Measurements from ENCODE around the gene ADGRL2. TPM values are rescaled to one million over a fixed set of nuclear protein-coding genes. Genes with fewer than 3 reads are reported as not detected.

ADGRL2 gene
- polyA plus RNA-seq, 1 donor from 2014 or later = 190 TPM

GRCh38 chr1:81998165-81998564 is 197.4 kb downstream of the ADGRL2 start:
- Histone ChIP-seq H2AFZ (ENCODE audit: low read depth, low read length) (no peak overlapping the region), H3K9me2 (ENCODE audit: insufficient read depth, low read length) (no peaks in the 10 kb centered on the region), H4K20me1 (ENCODE audit: insufficient read depth) (no peaks in the 10 kb centered on the region), H3K79me2 (replicated peaks; ENCODE audit: insufficient read depth, low read length) (no peaks in the 10 kb centered on the region), H3K9me3 (ENCODE audit: low read length) (no peaks in the 10 kb centered on the region), H3K9ac (ENCODE audit: low read length) (no peak overlapping the region), H3K27me3 (ENCODE audit: insufficient read depth, low read depth, low read length) (no peaks in the 10 kb centered on the region), H3F3A (ENCODE audit: insufficient read depth, low read length, poor library complexity, severe bottlenecking) (no peaks in the 10 kb centered on the region), H3K27ac (ENCODE audit: low read length) (no peak overlapping the region), H3K4me3 (ENCODE audit: low read length) (no peak overlapping the region), H3K36me3 (ENCODE audit: insufficient read depth, low read length) (no peaks in the 10 kb centered on the region), H3K4me2 (ENCODE audit: low read length) (no peak overlapping the region)
- TF ChIP-seq EZH2 (IDR thresholded peaks at IDR 0.05; ENCODE audit: borderline replicate concordance, insufficient read depth, low read length, poor library complexity, severe bottlenecking) = no peak
- TF ChIP-seq RAD21 (conservative IDR thresholded peaks at IDR 0.05) = no peak
- TF ChIP-seq, protein P1, sequence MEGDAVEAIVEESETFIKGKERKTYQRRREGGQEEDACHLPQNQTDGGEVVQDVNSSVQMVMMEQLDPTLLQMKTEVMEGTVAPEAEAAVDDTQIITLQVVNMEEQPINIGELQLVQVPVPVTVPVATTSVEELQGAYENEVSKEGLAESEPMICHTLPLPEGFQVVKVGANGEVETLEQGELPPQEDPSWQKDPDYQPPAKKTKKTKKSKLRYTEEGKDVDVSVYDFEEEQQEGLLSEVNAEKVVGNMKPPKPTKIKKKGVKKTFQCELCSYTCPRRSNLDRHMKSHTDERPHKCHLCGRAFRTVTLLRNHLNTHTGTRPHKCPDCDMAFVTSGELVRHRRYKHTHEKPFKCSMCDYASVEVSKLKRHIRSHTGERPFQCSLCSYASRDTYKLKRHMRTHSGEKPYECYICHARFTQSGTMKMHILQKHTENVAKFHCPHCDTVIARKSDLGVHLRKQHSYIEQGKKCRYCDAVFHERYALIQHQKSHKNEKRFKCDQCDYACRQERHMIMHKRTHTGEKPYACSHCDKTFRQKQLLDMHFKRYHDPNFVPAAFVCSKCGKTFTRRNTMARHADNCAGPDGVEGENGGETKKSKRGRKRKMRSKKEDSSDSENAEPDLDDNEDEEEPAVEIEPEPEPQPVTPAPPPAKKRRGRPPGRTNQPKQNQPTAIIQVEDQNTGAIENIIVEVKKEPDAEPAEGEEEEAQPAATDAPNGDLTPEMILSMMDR (IDR thresholded peaks at IDR 0.05; ENCODE audit: poor library complexity, severe bottlenecking) = no peak
- TF ChIP-seq MXI1 (conservative IDR thresholded peaks at IDR 0.05; ENCODE audit: poor library complexity, severe bottlenecking) = no peak
- no peak for TF ChIP-seq POLR2AphosphoS5 (IDR thresholded peaks at IDR 0.05)
- TF ChIP-seq SMC3 (conservative IDR thresholded peaks at IDR 0.05; ENCODE audit: poor library complexity) = no peak
- TF ChIP-seq, protein P2, sequence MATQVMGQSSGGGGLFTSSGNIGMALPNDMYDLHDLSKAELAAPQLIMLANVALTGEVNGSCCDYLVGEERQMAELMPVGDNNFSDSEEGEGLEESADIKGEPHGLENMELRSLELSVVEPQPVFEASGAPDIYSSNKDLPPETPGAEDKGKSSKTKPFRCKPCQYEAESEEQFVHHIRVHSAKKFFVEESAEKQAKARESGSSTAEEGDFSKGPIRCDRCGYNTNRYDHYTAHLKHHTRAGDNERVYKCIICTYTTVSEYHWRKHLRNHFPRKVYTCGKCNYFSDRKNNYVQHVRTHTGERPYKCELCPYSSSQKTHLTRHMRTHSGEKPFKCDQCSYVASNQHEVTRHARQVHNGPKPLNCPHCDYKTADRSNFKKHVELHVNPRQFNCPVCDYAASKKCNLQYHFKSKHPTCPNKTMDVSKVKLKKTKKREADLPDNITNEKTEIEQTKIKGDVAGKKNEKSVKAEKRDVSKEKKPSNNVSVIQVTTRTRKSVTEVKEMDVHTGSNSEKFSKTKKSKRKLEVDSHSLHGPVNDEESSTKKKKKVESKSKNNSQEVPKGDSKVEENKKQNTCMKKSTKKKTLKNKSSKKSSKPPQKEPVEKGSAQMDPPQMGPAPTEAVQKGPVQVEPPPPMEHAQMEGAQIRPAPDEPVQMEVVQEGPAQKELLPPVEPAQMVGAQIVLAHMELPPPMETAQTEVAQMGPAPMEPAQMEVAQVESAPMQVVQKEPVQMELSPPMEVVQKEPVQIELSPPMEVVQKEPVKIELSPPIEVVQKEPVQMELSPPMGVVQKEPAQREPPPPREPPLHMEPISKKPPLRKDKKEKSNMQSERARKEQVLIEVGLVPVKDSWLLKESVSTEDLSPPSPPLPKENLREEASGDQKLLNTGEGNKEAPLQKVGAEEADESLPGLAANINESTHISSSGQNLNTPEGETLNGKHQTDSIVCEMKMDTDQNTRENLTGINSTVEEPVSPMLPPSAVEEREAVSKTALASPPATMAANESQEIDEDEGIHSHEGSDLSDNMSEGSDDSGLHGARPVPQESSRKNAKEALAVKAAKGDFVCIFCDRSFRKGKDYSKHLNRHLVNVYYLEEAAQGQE (IDR thresholded peaks at IDR 0.05; ENCODE audit: borderline replicate concordance) = no peak
- no peak for TF ChIP-seq TAF1 (IDR thresholded peaks at IDR 0.05; ENCODE audit: low read depth)
- TF ChIP-seq EP300 (conservative IDR thresholded peaks at IDR 0.05; ENCODE audit: poor library complexity, severe bottlenecking) = no peak

DNA sequence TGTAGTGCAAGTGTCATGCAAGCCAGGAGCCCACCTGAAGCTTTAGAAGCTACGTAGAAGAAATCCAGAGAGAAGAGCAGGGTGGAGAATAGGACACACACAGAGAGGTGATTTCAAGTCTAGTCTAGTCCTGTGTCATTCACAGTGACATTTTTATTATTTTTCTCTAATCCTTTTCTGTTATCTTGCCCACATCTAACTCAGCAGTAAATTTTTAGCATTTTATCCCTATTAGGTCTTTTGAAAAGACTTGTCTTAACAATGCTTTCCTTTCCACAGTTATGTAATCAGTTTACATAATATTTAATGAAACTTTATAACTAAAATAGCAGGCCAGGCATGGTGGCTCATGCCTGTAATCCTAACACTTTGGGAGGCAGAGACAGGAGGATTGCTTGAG is 198.6 kb downstream of the ADGRL2 start:
- H3K9me3 ChIP-seq (ENCODE audit: low read length) = no peaks in the 10 kb centered on the region
- no peaks in the 10 kb centered on the region for H3K27me3 ChIP-seq (ENCODE audit: insufficient read depth, low read depth, low read length)
- no peaks in the 10 kb centered on the region for H4K20me1 ChIP-seq (ENCODE audit: insufficient read depth)
- no peak overlapping the region for H2AFZ ChIP-seq (ENCODE audit: low read depth, low read length)
- H3F3A ChIP-seq (ENCODE audit: insufficient read depth, low read length, poor library complexity, severe bottlenecking) = no peaks in the 10 kb centered on the region
- no peaks in the 10 kb centered on the region for H3K9me2 ChIP-seq (ENCODE audit: insufficient read depth, low read length)
- H3K36me3 ChIP-seq (ENCODE audit: insufficient read depth, low read length) = no peaks in the 10 kb centered on the region
- H3K9ac ChIP-seq (ENCODE audit: low read length) = no peak overlapping the region
- no peak overlapping the region for H3K4me2 ChIP-seq (ENCODE audit: low read length)
- TF ChIP-seq POLR2AphosphoS5 (IDR thresholded peaks at IDR 0.05) (no peak), EZH2 (IDR thresholded peaks at IDR 0.05; ENCODE audit: borderline replicate concordance, insufficient read depth, low read length, poor library complexity, severe bottlenecking) (no peak), MXI1 (conservative IDR thresholded peaks at IDR 0.05; ENCODE audit: poor library complexity, severe bottlenecking) (no peak), TAF1 (IDR thresholded peaks at IDR 0.05; ENCODE audit: low read depth) (no peak), RAD21 (conservative IDR thresholded peaks at IDR 0.05) (no peak), EP300 (conservative IDR thresholded peaks at IDR 0.05; ENCODE audit: poor library complexity, severe bottlenecking) (no peak)
- TF ChIP-seq, protein P2 (IDR thresholded peaks at IDR 0.05; ENCODE audit: borderline replicate concordance) = no peak
- no peak overlapping the region for H3K4me3 ChIP-seq (ENCODE audit: low read length)
- H3K79me2 ChIP-seq (replicated peaks; ENCODE audit: insufficient read depth, low read length) = no peaks in the 10 kb centered on the region
- no peak overlapping the region for H3K27ac ChIP-seq (ENCODE audit: low read length)

Measured in neural cell (in vitro differentiated cells).